ENCODE data around the gene BCL11B. TPM values are rescaled to one million over a fixed set of nuclear protein-coding genes. Genes with fewer than 3 reads are reported as not detected.

The BCL11B gene
- total and polyA plus RNA-seq, 2 donors (not counting 1 experiment from before 2014, with no cell fraction given) = 0.33 to 0.42 TPM

DNA sequence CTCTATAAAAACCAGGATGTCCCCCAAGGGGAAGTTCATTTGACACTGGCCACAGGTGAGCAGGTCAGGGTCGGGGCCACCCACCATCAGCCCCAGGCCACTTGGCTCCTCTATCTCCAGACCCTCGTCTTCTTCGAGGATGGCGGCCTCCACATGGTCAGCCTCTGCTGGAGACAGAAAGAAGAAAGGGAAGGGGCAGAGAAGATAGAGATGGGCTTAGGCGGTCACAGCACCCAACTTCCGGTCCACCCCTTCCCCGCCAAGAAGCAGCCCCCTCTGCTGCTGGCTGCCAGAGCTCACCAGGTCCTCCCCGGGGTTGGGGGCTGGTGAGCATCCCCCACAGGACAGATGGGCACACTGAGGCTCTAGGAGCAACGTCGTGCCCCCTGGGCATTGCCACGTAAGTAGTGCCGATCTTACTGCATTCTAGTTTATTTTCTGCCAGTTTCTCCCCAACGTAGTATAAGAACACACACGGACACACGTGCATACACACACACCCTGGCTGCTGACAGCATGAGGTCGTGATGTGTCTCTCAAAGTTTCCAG is 14.2 kb downstream of the BCL11B start:
- H3K4me3 Mint-ChIP-seq = no peak overlapping the region
- Histone ChIP-seq H2AFZ (ENCODE audit: insufficient read depth, low read depth, low read length, poor library complexity, severe bottlenecking) (no peak overlapping the region), H3K79me2 (ENCODE audit: control insufficient read depth, insufficient read depth, low read length) (no peaks in the 10 kb centered on the region), H3K4me3 (ENCODE audit: control extremely low read depth in 1 of 5, extremely low read depth in 1 of 5, insufficient read depth in 1 of 5, low read depth in 2 of 5, low read length in 4 of 5) (no peak overlapping the region), H3K9ac (ENCODE audit: low read length) (no peak overlapping the region), H3K36me3 (replicated peaks in 1 of 2; ENCODE audit: control extremely low read depth in 1 of 2, control insufficient read depth in 1 of 2, extremely low read depth in 1 of 2, insufficient read depth in 2 of 2, low read length in 1 of 2) (no peaks in the 10 kb centered on the region), H3K27ac (ENCODE audit: low read length in 2 of 2) (no peak overlapping the region), H3K4me1 (ENCODE audit: control insufficient read depth in 2 of 2, insufficient read depth in 2 of 2, low read length in 2 of 2) (no peaks in the 10 kb centered on the region), H3K4me2 (replicated peaks; ENCODE audit: low read depth, low read length, poor library complexity, severe bottlenecking) (no peak overlapping the region), H3K9me3 (ENCODE audit: control extremely low read depth in 1 of 3, control insufficient read depth in 2 of 3, insufficient read depth in 1 of 3, low read length in 2 of 3) (peaks cover 0 to 17% (median 0%) of the 10 kb centered on the region in 3 donors), H3K27me3 (replicated peaks in 1 of 4; ENCODE audit: control extremely low read depth in 1 of 4, control insufficient read depth in 3 of 4, insufficient read depth in 4 of 4, low read length in 3 of 4) (peaks cover 0 to 17% (median 5%) of the 10 kb centered on the region in 4 experiments), H4K20me1 (ENCODE audit: control insufficient read depth, insufficient read depth, low read length, poor library complexity, severe bottlenecking) (no peaks in the 10 kb centered on the region)
- no peak for TF ChIP-seq EZH2 (IDR thresholded peaks at IDR 0.05; ENCODE audit: borderline replicate concordance, insufficient read depth, low read depth, low read length, poor library complexity, severe bottlenecking)
- ATAC-seq (ENCODE audit: low read depth) (no peak), DNase-seq (no peak)
- intact Hi-C loops (cut with micrococcal nuclease) = no loop called here
- peaks cover 44% of the 10 kb centered on the region for H3K27me3 Mint-ChIP-seq
- POLR2A ChIA-PET = no interaction called here
- H3K4me1 Mint-ChIP-seq = peaks cover 4% of the 10 kb centered on the region
- CTCF ChIA-PET = no interaction called here
- no peak overlapping the region for H3K27ac Mint-ChIP-seq
- no peaks in the 10 kb centered on the region for H3K9me3 Mint-ChIP-seq (ENCODE audit: insufficient read depth)
- 83% methylated on average over 13 of the region's 16 CpGs for WGBS (ENCODE audit: insufficient coverage)

DNA sequence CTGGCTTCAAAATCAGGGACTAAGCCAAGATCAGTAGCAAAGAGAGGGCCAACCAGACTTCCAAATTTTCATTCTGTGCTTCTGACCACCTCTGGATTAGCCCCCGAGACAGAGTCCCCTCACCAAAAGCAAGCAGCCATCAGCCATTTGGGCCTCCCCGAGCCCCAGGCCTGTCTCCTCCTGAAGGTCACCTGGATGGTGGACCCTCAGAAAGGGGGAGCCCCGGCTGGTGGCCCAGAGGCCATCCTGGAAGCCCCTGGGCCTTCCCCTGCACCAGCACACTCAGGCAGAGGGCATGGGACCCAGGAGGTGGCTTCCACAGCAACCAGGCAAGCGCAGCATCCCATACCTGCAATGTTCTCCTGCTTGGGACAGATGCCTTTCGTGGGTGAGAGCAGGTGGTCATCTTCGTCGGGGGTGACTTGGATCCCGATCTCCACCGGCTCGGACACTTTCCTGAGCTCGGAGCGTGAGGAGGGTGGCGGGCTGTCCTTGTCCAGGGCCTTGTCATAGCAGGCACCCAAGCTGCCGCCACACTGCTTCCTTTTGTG is 14.8 kb downstream of the BCL11B start:
- TF ChIP-seq, protein P1, sequence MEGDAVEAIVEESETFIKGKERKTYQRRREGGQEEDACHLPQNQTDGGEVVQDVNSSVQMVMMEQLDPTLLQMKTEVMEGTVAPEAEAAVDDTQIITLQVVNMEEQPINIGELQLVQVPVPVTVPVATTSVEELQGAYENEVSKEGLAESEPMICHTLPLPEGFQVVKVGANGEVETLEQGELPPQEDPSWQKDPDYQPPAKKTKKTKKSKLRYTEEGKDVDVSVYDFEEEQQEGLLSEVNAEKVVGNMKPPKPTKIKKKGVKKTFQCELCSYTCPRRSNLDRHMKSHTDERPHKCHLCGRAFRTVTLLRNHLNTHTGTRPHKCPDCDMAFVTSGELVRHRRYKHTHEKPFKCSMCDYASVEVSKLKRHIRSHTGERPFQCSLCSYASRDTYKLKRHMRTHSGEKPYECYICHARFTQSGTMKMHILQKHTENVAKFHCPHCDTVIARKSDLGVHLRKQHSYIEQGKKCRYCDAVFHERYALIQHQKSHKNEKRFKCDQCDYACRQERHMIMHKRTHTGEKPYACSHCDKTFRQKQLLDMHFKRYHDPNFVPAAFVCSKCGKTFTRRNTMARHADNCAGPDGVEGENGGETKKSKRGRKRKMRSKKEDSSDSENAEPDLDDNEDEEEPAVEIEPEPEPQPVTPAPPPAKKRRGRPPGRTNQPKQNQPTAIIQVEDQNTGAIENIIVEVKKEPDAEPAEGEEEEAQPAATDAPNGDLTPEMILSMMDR (IDR thresholded peaks at IDR 0.05) = no peak
- no peak for TF ChIP-seq EZH2 (IDR thresholded peaks at IDR 0.05; ENCODE audit: borderline replicate concordance, insufficient read depth, low read depth, low read length, poor library complexity, severe bottlenecking)
- H3K27ac ChIP-seq (ENCODE audit: low read length in 2 of 2) = no peak overlapping the region
- intact Hi-C loops (cut with micrococcal nuclease) = no loop called here
- Mint-ChIP-seq H3K27ac (no peak overlapping the region), H3K4me1 (peaks cover 2% of the 10 kb centered on the region), H3K9me3 (ENCODE audit: insufficient read depth) (no peaks in the 10 kb centered on the region), H3K27me3 (peaks cover 42% of the 10 kb centered on the region), H3K4me3 (no peak overlapping the region)
- ChIA-PET POLR2A (no interaction called here), CTCF (no interaction called here)
- H3K27me3 ChIP-seq (replicated peaks in 1 of 4; ENCODE audit: control extremely low read depth in 1 of 4, control insufficient read depth in 3 of 4, insufficient read depth in 4 of 4, low read length in 3 of 4) = peaks cover 0 to 13% (median 1%) of the 10 kb centered on the region in 4 experiments
- H3K4me3 ChIP-seq (ENCODE audit: control extremely low read depth in 1 of 5, extremely low read depth in 1 of 5, insufficient read depth in 1 of 5, low read depth in 2 of 5, low read length in 4 of 5) = no peak overlapping the region
- no peaks in the 10 kb centered on the region for H3K4me1 ChIP-seq (ENCODE audit: control insufficient read depth in 2 of 2, insufficient read depth in 2 of 2, low read length in 2 of 2)
- peaks cover 0 to 17% (median 0%) of the 10 kb centered on the region in 3 donors for H3K9me3 ChIP-seq (ENCODE audit: control extremely low read depth in 1 of 3, control insufficient read depth in 2 of 3, insufficient read depth in 1 of 3, low read length in 2 of 3)
- 95% methylated on average over 14 of the region's 14 CpGs for WGBS (ENCODE audit: insufficient coverage)
- H3K9ac ChIP-seq (ENCODE audit: low read length) = no peak overlapping the region
- no peaks in the 10 kb centered on the region for H3K79me2 ChIP-seq (ENCODE audit: control insufficient read depth, insufficient read depth, low read length)
- H3K36me3 ChIP-seq (replicated peaks in 1 of 2; ENCODE audit: control extremely low read depth in 1 of 2, control insufficient read depth in 1 of 2, extremely low read depth in 1 of 2, insufficient read depth in 2 of 2, low read length in 1 of 2) = no peaks in the 10 kb centered on the region
- ATAC-seq (ENCODE audit: low read depth) (no peak), DNase-seq (no peak)
- H4K20me1 ChIP-seq (ENCODE audit: control insufficient read depth, insufficient read depth, low read length, poor library complexity, severe bottlenecking) = no peaks in the 10 kb centered on the region
- H2AFZ ChIP-seq (ENCODE audit: insufficient read depth, low read depth, low read length, poor library complexity, severe bottlenecking) = no peak overlapping the region
- no peak overlapping the region for H3K4me2 ChIP-seq (replicated peaks; ENCODE audit: low read depth, low read length, poor library complexity, severe bottlenecking)
